HEK293 (cell line): ENCODE measurements around the gene HOXC5.
A peak's percentile ranks its signal among the peaks of the same experiment; 100 is the strongest.

Source experiments
- CTCF ChIA-PET: fragments of 350-600 bp; formaldehyde crosslinking; extraction: SDS; loops from one replicate; lab custom pipeline; 2021; ENCODE audit warnings: antibody characterized with exemption; lab: Yijun Ruan, JAX
- POLR2A ChIA-PET: fragments of 300-600 bp; formaldehyde crosslinking; extraction: SDS; loops from one replicate; lab custom pipeline; 2020; ENCODE audit warnings: antibody characterized with exemption, inconsistent platforms; lab: Yijun Ruan, JAX
- H3K27ac ChIP-seq: fragments of 200-500 bp; sonication (Bioruptor generic); 2 replicates; pipeline ENCODE4 v1.5.1; 2014; ENCODE audit warnings: low read depth, low read length, control low read depth, inconsistent platforms; ENCODE audit errors: extremely low read depth
- H3K36me3 ChIP-seq, 2 experiments: fragments of 200-500 bp in 1 of 2; sonication (Bioruptor generic) in 1 of 2; 1 replicate in 1 of 2; 2 replicates in 1 of 2; pipeline ENCODE4 v1.5.1; 2014 to 2017; ENCODE audit warnings: inconsistent platforms in 2 of 2, low read length in 2 of 2; ENCODE audit not compliant: control insufficient read depth in 2 of 2, insufficient read depth in 1 of 2
- H3K4me1 ChIP-seq: fragments of 200-500 bp; sonication (Bioruptor generic); 2 replicates; pipeline ENCODE4 v1.5.1; 2014; ENCODE audit warnings: mild to moderate bottlenecking, low read length, inconsistent platforms; ENCODE audit not compliant: control insufficient read depth, insufficient read depth
- H3K4me3 ChIP-seq: 2 replicates; pipeline ENCODE4 v1.5.1; 2011; ENCODE audit warnings: low read depth, mild to moderate bottlenecking, control low read depth, low read length, moderate library complexity
- H3K9me3 ChIP-seq: fragments of 200-500 bp; sonication (Bioruptor generic); 2 replicates; pipeline ENCODE4 v1.5.1; 2014; ENCODE audit warnings: low read depth, low read length, inconsistent platforms; ENCODE audit not compliant: control insufficient read depth, insufficient read depth
- ATF2 ChIP-seq: fragments of 450-650 bp; formaldehyde crosslinking; IDR thresholded peaks from 2 replicates; pipeline ENCODE4 v1.5.1; 2016; ENCODE audit warnings: missing biosample characterization, missing genetic modification characterization, low read depth
- EGR2 ChIP-seq: fragments of 450-650 bp; formaldehyde crosslinking; IDR thresholded peaks from 2 replicates; pipeline ENCODE4 v1.5.1; 2016; ENCODE audit warnings: low read depth, missing biosample characterization, missing genetic modification characterization
- GLI4 ChIP-seq: fragments of 450-650 bp; formaldehyde crosslinking; IDR thresholded peaks from 2 replicates; pipeline ENCODE4 v1.5.1; 2016; ENCODE audit warnings: missing biosample characterization, missing genetic modification characterization
- GLIS2 ChIP-seq: fragments of 450-650 bp; formaldehyde crosslinking; IDR thresholded peaks from 2 replicates; pipeline ENCODE4 v1.5.1; 2016; ENCODE audit warnings: missing biosample characterization, missing genetic modification characterization
- KLF1 ChIP-seq: fragments of 450-650 bp; formaldehyde crosslinking; IDR thresholded peaks from 2 replicates; pipeline ENCODE4 v1.5.1; 2016; ENCODE audit warnings: missing biosample characterization, missing genetic modification characterization
- OSR2 ChIP-seq: fragments of 450-650 bp; formaldehyde crosslinking; IDR thresholded peaks from 2 replicates; pipeline ENCODE4 v1.5.1; 2016; ENCODE audit warnings: missing biosample characterization, missing genetic modification characterization
- PRDM1 ChIP-seq: fragments of 450-650 bp; formaldehyde crosslinking; IDR thresholded peaks from 2 replicates; pipeline ENCODE4; 2016; ENCODE audit warnings: missing biosample characterization, missing genetic modification characterization
- SP7 ChIP-seq: fragments of 450-650 bp; formaldehyde crosslinking; IDR thresholded peaks from 2 replicates; pipeline ENCODE4 v1.5.1; 2016; ENCODE audit warnings: missing biosample characterization, missing genetic modification characterization
- ZBTB11 ChIP-seq: fragments of 450-650 bp; formaldehyde crosslinking; conservative IDR thresholded peaks from 2 replicates; pipeline ENCODE4 v1.5.1; 2016; ENCODE audit warnings: low read depth, missing biosample characterization, missing genetic modification characterization
- ZBTB49 ChIP-seq: fragments of 450-650 bp; formaldehyde crosslinking; IDR thresholded peaks from 2 replicates; pipeline ENCODE4 v1.5.1; 2016; ENCODE audit warnings: missing biosample characterization, missing genetic modification characterization, low read depth
- ZFHX2 ChIP-seq: fragments of 450-650 bp; formaldehyde crosslinking; conservative IDR thresholded peaks from 2 replicates; pipeline ENCODE4 v1.5.1; 2016; ENCODE audit warnings: missing biosample characterization, missing genetic modification characterization
- ZFP3 ChIP-seq: fragments of 450-650 bp; formaldehyde crosslinking; IDR thresholded peaks from 2 replicates; pipeline ENCODE4 v1.5.1; 2016; ENCODE audit warnings: low read depth, missing biosample characterization, missing genetic modification characterization
- ZIC2 ChIP-seq: fragments of 450-650 bp; formaldehyde crosslinking; IDR thresholded peaks from 2 replicates; pipeline ENCODE4 v1.5.1; 2016; ENCODE audit warnings: missing biosample characterization, missing genetic modification characterization
- ZNF114 ChIP-seq: fragments of 450-650 bp; formaldehyde crosslinking; IDR thresholded peaks from 2 replicates; pipeline ENCODE4 v1.5.0; 2017; ENCODE audit warnings: missing biosample characterization, missing genetic modification characterization
- ZNF140 ChIP-seq: fragments of 450-650 bp; formaldehyde crosslinking; IDR thresholded peaks from 2 replicates; pipeline ENCODE4 v1.5.1; 2016; ENCODE audit warnings: missing biosample characterization, missing genetic modification characterization
- ZNF19 ChIP-seq: fragments of 450-650 bp; formaldehyde crosslinking; IDR thresholded peaks from 2 replicates; pipeline ENCODE4; 2016; ENCODE audit warnings: missing biosample characterization, missing genetic modification characterization, low read depth
- ZNF266 ChIP-seq: fragments of 450-650 bp; formaldehyde crosslinking; IDR thresholded peaks from 2 replicates; pipeline ENCODE4 v1.5.1; 2016; ENCODE audit warnings: missing biosample characterization, missing genetic modification characterization, low read depth
- ZNF280C ChIP-seq: fragments of 450-650 bp; formaldehyde crosslinking; IDR thresholded peaks from 2 replicates; pipeline ENCODE4 v1.5.1; 2016; ENCODE audit warnings: missing biosample characterization, missing genetic modification characterization
- ZNF354C ChIP-seq: fragments of 450-650 bp; formaldehyde crosslinking; IDR thresholded peaks from 2 replicates; pipeline ENCODE4 v1.5.1; 2016; ENCODE audit warnings: missing biosample characterization, missing genetic modification characterization, low read depth, borderline replicate concordance
- ZNF423 ChIP-seq: fragments of 450-650 bp; formaldehyde crosslinking; IDR thresholded peaks from 2 replicates; pipeline ENCODE4 v1.5.1; 2016; ENCODE audit warnings: missing biosample characterization, missing genetic modification characterization
- ZNF433 ChIP-seq: fragments of 450-650 bp; formaldehyde crosslinking; IDR thresholded peaks from 2 replicates; pipeline ENCODE4 v1.5.1; 2016; ENCODE audit warnings: missing biosample characterization, missing genetic modification characterization, low read depth
- ZNF600 ChIP-seq: fragments of 450-650 bp; formaldehyde crosslinking; IDR thresholded peaks from 2 replicates; pipeline ENCODE4 v1.5.1; 2016; ENCODE audit warnings: missing biosample characterization, missing genetic modification characterization
- ZNF623 ChIP-seq: fragments of 450-650 bp; formaldehyde crosslinking; IDR thresholded peaks from 2 replicates; pipeline ENCODE4 v1.5.1; 2016; ENCODE audit warnings: missing biosample characterization, missing genetic modification characterization
- ZNF654 ChIP-seq: fragments of 450-650 bp; formaldehyde crosslinking; IDR thresholded peaks from 2 replicates; pipeline ENCODE4 v1.5.1; 2016; ENCODE audit warnings: low read depth, missing biosample characterization, missing genetic modification characterization
- ZNF658 ChIP-seq: fragments of 450-650 bp; formaldehyde crosslinking; IDR thresholded peaks from 2 replicates; pipeline ENCODE4; 2016; ENCODE audit warnings: missing biosample characterization, missing genetic modification characterization
- ZNF664 ChIP-seq: fragments of 450-650 bp; formaldehyde crosslinking; IDR thresholded peaks from 2 replicates; pipeline ENCODE4 v1.5.1; 2016; ENCODE audit warnings: missing biosample characterization, missing genetic modification characterization
- ZNF785 ChIP-seq: fragments of 450-650 bp; formaldehyde crosslinking; IDR thresholded peaks from 2 replicates; pipeline ENCODE4 v1.5.1; 2016; ENCODE audit warnings: missing biosample characterization, missing genetic modification characterization
- ZSCAN16 ChIP-seq: fragments of 450-650 bp; formaldehyde crosslinking; IDR thresholded peaks from 2 replicates; pipeline ENCODE4 v1.5.1; 2016; ENCODE audit warnings: missing biosample characterization, missing genetic modification characterization

Gene HOXC5

GRCh38 chr12:54000116-54001114 is 32.4 kb upstream of the HOXC5 start, which contains the start of gene HOXC9:
Gene HOXC9, plus strand, starts transcription at chr12:54000161. Its CDS starts 28 bp downstream, at chr12:54000189.
- CTCF ChIA-PET = interaction anchor here (0.5 to 6.7 kb wide), 18 partner anchors 10 to 378 kb away, joined by 3 to 49 read pairs (median 4); partner anchors contain the start of genes HOXC10 and SMUG1
- Histone ChIP-seq H3K4me3 (peak within 1 kb of the TSS; percentile 94), H3K9me3 (no peaks in the 10 kb centered on the region), H3K27ac (peak within 1 kb of the TSS; percentile 99), H3K36me3 (peaks cover 8 to 15% of the 10 kb centered on the region in 2 experiments; a peak in 2 of 3 replicates), H3K4me1 (peaks cover 41% of the 10 kb centered on the region)
- POLR2A ChIA-PET = interaction anchor here (0.6 to 3.7 kb wide), 17 partner anchors 8 to 388 kb away, joined by 3 to 34 read pairs (median 4); partner anchors contain the start of genes CBX5, HNRNPA1, HOXC10 and HOXC13
- TF ChIP-seq ZIC2 (tag by site-specific recombination) (peak; percentile 29; the same call in 1 of the 2 replicates), ZBTB49 (tag by site-specific recombination) (no peak), ZNF658 (no peak), KLF1 (tag by site-specific recombination) (peak; percentile 74), ZNF114 (tag by site-specific recombination) (no peak), PRDM1 (tag by site-specific recombination) (no peak), ATF2 (tag by site-specific recombination) (no peak), ZNF600 (tag by site-specific recombination) (peak; percentile 96), ZNF266 (peak; percentile 10; the same call in 1 of the 2 replicates), ZNF664 (tag by site-specific recombination) (no peak), ZNF423 (no peak), GLIS2 (tag by site-specific recombination) (peak; percentile 70), GLI4 (tag by site-specific recombination) (0 out of 2 replicates have a peak, but pooled peaks have one; percentile 24), OSR2 (tag by site-specific recombination) (no peak), ZNF654 (no peak), SP7 (no peak; the same call in 1 of the 2 replicates), ZFP3 (tag by site-specific recombination) (no peak), ZBTB11 (tag by site-specific recombination) (peak; percentile 43), ZNF280C (tag by site-specific recombination) (no peak), ZNF623 (tag by site-specific recombination) (no peak; the same call in 1 of the 2 replicates), ZNF354C (tag by site-specific recombination) (no peak), ZNF19 (tag by site-specific recombination) (no peak), EGR2 (peak; percentile 35), ZSCAN16 (tag by site-specific recombination) (peak; percentile 36; the same call in 1 of the 2 replicates), ZNF785 (tag by site-specific recombination) (peak; percentile 47; the same call in 1 of the 2 replicates), ZFHX2 (tag by site-specific recombination) (peak; percentile 66), ZNF140 (tag by site-specific recombination) (no peak), ZNF433 (tag by site-specific recombination) (no peak)
